Nephron (organoid): Measurements from ENCODE around the gene ARHGAP10.

Experiments
- H3K27ac Mint-ChIP-seq, 3 experiments: 2 replicates each; pipeline ENCODE4 v1.8.0; 2020; ENCODE audit warnings: mixed read lengths in 3 of 3, mild to moderate bottlenecking in 2 of 3, moderate library complexity in 1 of 3
- H3K27me3 Mint-ChIP-seq: 2 replicates; pipeline ENCODE4 v1.8.0; 2021; ENCODE audit warnings: low read depth, mild to moderate bottlenecking, moderate library complexity, mixed read lengths
- H3K36me3 Mint-ChIP-seq: 2 replicates; pipeline ENCODE4 v1.8.0; 2020; ENCODE audit warnings: low read depth, mixed read lengths
- H3K4me1 Mint-ChIP-seq: 2 replicates; pipeline ENCODE4 v1.8.0; 2020; ENCODE audit warnings: mixed read lengths
- H3K4me3 Mint-ChIP-seq, 3 experiments: 2 replicates each; pipeline ENCODE4 v1.8.0; 2020; ENCODE audit warnings: mild to moderate bottlenecking in 3 of 3, mixed read lengths in 3 of 3, moderate library complexity in 2 of 3
- H3K9me3 Mint-ChIP-seq: 2 replicates; pipeline ENCODE4 v1.8.0; 2020; ENCODE audit warnings: mixed read lengths
- TF ChIP-seq, protein P1 (sequence below), 3 experiments: fragments of 200-600 bp; sonication (generic); IDR thresholded peaks; one replicate each; pipeline ENCODE4 v1.5.0; 2021; ENCODE audit warnings: antibody characterized with exemption in 3 of 3; ENCODE audit not compliant: unreplicated experiment in 3 of 3

ARHGAP10 gene

DNA sequence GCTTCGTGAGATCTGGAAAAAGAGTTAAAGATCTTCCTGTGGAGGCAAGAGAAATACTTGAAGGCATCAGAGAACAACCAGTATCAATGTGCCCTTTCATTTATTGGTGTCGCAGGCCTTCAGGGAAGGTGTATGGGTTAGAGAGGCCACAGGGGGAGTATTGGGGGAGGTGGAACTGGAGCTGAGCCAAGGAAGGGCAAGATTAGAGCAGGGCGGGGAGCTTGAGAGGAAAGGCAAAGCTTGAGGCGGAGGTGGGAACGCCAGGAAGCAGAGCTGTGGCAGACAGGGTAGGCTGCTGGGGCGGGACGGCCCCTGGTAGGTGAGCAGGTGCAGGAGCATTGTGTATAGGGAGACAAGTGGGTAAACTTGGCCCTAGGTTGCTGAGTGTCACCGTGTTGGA is 329.9 kb downstream of the ARHGAP10 start:
- no peaks in the 10 kb centered on the region for H3K9me3 Mint-ChIP-seq
- H3K4me3 Mint-ChIP-seq = no peak overlapping the region
- TF ChIP-seq, protein P1, sequence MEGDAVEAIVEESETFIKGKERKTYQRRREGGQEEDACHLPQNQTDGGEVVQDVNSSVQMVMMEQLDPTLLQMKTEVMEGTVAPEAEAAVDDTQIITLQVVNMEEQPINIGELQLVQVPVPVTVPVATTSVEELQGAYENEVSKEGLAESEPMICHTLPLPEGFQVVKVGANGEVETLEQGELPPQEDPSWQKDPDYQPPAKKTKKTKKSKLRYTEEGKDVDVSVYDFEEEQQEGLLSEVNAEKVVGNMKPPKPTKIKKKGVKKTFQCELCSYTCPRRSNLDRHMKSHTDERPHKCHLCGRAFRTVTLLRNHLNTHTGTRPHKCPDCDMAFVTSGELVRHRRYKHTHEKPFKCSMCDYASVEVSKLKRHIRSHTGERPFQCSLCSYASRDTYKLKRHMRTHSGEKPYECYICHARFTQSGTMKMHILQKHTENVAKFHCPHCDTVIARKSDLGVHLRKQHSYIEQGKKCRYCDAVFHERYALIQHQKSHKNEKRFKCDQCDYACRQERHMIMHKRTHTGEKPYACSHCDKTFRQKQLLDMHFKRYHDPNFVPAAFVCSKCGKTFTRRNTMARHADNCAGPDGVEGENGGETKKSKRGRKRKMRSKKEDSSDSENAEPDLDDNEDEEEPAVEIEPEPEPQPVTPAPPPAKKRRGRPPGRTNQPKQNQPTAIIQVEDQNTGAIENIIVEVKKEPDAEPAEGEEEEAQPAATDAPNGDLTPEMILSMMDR (IDR thresholded peaks at IDR 0.05; ENCODE audit: unreplicated experiment in 3 of 3) = no peak
- peaks cover 19% of the 10 kb centered on the region for H3K36me3 Mint-ChIP-seq
- H3K27ac Mint-ChIP-seq = peak overlapping the region in 1 of 3 experiments; percentile 20
- no peaks in the 10 kb centered on the region for H3K27me3 Mint-ChIP-seq
- H3K4me1 Mint-ChIP-seq = peaks cover 66% of the 10 kb centered on the region

- TF ChIP-seq, protein P1 (IDR thresholded peaks at IDR 0.05; ENCODE audit: unreplicated experiment in 3 of 3) = no peak
- no peaks in the 10 kb centered on the region for H3K27me3 Mint-ChIP-seq
- H3K9me3 Mint-ChIP-seq = no peaks in the 10 kb centered on the region
- peaks cover 68% of the 10 kb centered on the region for H3K4me1 Mint-ChIP-seq
- peak overlapping the region in 1 of 3 experiments; percentile 20 for H3K27ac Mint-ChIP-seq
- no peak overlapping the region for H3K4me3 Mint-ChIP-seq
- peaks cover 19% of the 10 kb centered on the region for H3K36me3 Mint-ChIP-seq
Measured at GRCh38 chr4:148062301-148062950, 330.5 kb downstream of the ARHGAP10 start.

DNA sequence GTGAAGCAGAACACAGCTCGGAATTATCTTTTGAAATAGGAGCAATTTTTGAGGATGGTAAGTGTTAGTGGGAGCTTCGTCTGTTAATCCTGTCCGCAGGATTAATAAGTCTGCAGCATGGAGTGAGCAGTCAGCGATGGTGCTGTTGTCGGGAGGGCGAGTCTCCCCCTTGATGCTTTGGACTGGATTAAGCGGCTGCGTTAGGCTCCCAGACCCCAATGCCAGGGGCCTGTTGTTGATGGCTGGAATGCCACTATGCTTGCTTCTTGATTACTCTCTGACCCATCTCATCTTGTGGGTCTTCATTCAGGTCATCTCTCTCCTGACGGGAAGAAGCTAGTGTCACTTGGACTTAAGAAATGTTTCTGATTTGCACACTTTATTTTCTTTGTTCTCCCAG is 332.6 kb downstream of the ARHGAP10 start:
- H3K4me3 Mint-ChIP-seq = no peak overlapping the region
- H3K36me3 Mint-ChIP-seq = peaks cover 19% of the 10 kb centered on the region
- H3K9me3 Mint-ChIP-seq = no peaks in the 10 kb centered on the region
- H3K4me1 Mint-ChIP-seq = peaks cover 69% of the 10 kb centered on the region
- peaks cover 4% of the 10 kb centered on the region for H3K27me3 Mint-ChIP-seq
- TF ChIP-seq, protein P1 (IDR thresholded peaks at IDR 0.05; ENCODE audit: unreplicated experiment in 3 of 3) = no peak
- no peak overlapping the region for H3K27ac Mint-ChIP-seq

- no peak overlapping the region for H3K4me3 Mint-ChIP-seq
- peaks cover 4% of the 10 kb centered on the region for H3K27me3 Mint-ChIP-seq
- TF ChIP-seq, protein P1 (IDR thresholded peaks at IDR 0.05; ENCODE audit: unreplicated experiment in 3 of 3) = no peak
- peaks cover 70% of the 10 kb centered on the region for H3K4me1 Mint-ChIP-seq
- H3K36me3 Mint-ChIP-seq = peaks cover 19% of the 10 kb centered on the region
- H3K9me3 Mint-ChIP-seq = no peaks in the 10 kb centered on the region
- peak overlapping the region in 2 of 3 experiments; percentile 1 to 14 for H3K27ac Mint-ChIP-seq
Measured at GRCh38 chr4:148065075-148065474, 333.2 kb downstream of the ARHGAP10 start.

- TF ChIP-seq, protein P1 (IDR thresholded peaks at IDR 0.05; ENCODE audit: unreplicated experiment in 3 of 3) = no peak
- H3K9me3 Mint-ChIP-seq = no peaks in the 10 kb centered on the region
- no peak overlapping the region for H3K4me3 Mint-ChIP-seq
- peaks cover 23% of the 10 kb centered on the region for H3K36me3 Mint-ChIP-seq
- H3K4me1 Mint-ChIP-seq = peaks cover 60% of the 10 kb centered on the region
- peaks cover 7% of the 10 kb centered on the region for H3K27me3 Mint-ChIP-seq
- H3K27ac Mint-ChIP-seq = no peak overlapping the region
Measured at GRCh38 chr4:148067301-148067916, 335.5 kb downstream of the ARHGAP10 start.
